Ovary (tissue), 3 donors: ENCODE data around the gene RPTOR.

Experiments
- POLR2A ChIP-seq: fragments of 450-650 bp; IDR thresholded peaks from one replicate; pipeline ENCODE4 v1.6.1; 2017; ENCODE audit warnings: antibody characterized with exemption, mild to moderate bottlenecking, moderate library complexity
- TF ChIP-seq, protein P1 (sequence below), 3 donors: fragments of 450-650 bp in 2 of 3; fragments of 200-600 bp in 1 of 3; IDR thresholded peaks; one replicate each; pipeline versions ENCODE4 v1.5.1 to v1.8.0; 2016 to 2022; ENCODE audit warnings: antibody characterized with exemption in 3 of 3, mild to moderate bottlenecking in 1 of 3
- donor health status: DM: no; HTN: no; CAD: no.

DNA sequence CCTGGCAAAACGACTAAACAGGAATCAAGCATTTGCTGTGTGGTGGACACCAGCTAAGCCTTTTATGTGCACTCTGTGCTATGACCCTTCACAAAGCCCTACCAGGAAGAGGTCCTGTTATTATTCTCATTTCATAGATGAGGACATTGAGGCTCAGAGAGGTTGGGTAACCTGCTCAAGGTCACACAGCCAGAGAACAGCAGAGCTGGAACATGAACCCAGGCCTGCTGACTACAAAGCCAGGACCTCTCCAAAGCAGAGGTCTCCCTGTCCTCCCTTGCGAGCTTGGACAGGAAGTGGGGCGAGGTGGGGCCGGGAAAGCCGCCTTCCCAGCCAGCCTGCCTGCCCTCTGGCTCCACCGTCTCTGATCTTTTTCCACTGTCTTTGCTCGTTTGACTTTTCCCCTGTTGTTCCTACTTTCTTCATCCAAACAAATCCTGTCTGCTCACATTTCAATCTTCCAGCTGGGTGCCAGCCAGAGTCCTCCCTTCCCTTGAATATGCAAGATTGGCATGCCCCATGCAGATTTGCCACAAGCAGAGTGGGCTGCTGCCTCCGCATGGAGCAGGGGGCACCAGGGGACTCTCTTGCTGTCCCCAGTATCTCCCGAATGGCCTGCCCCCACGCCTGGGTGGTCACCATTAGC lies 23.7 kb upstream of the RPTOR start:
- TF ChIP-seq, protein P1, sequence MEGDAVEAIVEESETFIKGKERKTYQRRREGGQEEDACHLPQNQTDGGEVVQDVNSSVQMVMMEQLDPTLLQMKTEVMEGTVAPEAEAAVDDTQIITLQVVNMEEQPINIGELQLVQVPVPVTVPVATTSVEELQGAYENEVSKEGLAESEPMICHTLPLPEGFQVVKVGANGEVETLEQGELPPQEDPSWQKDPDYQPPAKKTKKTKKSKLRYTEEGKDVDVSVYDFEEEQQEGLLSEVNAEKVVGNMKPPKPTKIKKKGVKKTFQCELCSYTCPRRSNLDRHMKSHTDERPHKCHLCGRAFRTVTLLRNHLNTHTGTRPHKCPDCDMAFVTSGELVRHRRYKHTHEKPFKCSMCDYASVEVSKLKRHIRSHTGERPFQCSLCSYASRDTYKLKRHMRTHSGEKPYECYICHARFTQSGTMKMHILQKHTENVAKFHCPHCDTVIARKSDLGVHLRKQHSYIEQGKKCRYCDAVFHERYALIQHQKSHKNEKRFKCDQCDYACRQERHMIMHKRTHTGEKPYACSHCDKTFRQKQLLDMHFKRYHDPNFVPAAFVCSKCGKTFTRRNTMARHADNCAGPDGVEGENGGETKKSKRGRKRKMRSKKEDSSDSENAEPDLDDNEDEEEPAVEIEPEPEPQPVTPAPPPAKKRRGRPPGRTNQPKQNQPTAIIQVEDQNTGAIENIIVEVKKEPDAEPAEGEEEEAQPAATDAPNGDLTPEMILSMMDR (IDR thresholded peaks at IDR 0.05) = no peak
- no peak for TF ChIP-seq POLR2A
